Measurements from ENCODE around the gene SLC4A8.
"Not testable (repeated sequence)": the region's sequence is repeated elsewhere in the genome, so short reads cannot be mapped to it uniquely, and the experiment has no call there.

The SLC4A8 gene

DNA sequence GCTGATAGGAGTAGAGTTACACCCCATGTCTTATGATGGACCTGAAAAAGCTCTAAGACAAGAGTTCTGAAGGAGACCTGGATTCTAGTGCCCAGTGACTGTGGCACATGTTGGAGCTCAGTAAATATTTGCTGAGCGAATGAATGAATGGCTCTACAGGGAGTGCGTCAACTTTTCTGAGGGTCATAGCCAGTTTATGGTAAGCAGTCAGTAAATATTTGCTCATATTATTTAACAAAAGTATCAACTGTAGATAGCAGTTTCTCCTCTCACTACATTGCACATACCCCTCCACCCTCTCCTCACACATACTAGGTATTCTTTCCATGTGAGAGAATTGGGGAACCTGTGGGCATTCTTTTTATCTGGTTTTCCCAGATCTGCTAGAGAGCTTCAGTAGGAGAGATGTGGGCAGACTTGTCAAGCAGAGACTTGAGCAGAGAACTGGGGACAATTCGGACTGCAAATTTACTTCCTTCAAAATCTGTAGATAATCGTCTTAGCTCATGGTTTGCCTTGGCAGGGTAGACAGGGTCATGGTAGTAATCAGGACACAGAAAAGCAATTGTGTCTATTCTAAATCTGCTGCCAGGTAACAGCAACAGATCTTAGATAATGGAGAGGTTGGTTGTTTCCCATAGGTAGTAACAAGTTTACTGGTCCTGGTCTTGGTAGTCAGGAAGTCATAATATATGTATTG lies 5.7 kb downstream of the SLC4A8 start:
- DNase-seq: no peak

- DNase-seq: no peak
Measured at GRCh38 chr12:51432921-51433320, 8.3 kb downstream of the SLC4A8 start.

GRCh38 chr12:51434305-51434704 lies 9.7 kb downstream of the SLC4A8 start:
- no peak for DNase-seq

GRCh38 chr12:51437431-51437830 lies 12.8 kb downstream of the SLC4A8 start:
- no peak for DNase-seq

DNA sequence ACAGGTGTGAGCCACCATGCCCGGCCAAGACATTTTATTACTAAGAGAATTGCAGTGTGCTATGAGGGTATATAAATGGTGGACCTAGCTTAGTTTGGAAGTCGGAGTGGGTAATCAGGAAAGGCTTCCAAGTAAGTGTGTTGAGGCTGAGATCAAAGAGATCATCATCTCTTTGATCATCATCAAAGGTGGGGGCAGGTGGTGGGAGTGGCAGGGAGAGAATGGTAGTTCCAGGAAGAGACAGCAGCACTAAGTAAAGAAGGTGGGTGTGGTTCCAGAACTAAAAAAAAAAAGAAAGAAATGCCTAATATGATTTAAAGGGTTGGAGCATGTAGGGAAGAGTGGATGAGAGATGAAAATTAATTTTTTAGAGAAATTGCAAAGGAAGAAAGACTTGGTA lies 14.7 kb downstream of the SLC4A8 start:
- no peak for DNase-seq

GRCh38 chr12:51441583-51441982 lies 17.0 kb downstream of the SLC4A8 start:
- no peak for DNase-seq

- no peak for DNase-seq
Measured at GRCh38 chr12:51442324-51442723, 17.7 kb downstream of the SLC4A8 start.

DNA sequence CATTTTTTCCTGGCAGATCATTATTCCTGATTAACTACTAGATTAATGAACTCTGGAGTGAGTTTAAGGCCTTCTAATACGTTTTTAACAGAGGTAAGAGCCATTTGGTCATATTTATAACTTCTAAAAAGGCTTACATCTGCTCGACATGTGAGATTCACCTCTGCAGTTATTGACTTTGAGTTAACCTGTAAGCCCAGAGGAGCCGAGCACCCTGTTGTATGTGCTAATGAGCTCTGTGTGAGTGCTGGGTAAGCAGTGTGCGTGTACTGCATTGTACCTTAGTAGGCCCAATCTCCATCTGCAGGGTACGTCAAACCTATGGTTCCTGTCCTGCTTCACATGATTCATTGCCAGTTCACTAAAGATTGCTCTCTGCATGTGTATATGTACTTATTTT lies 18.9 kb downstream of the SLC4A8 start:
- DNase-seq: no peak

DNA sequence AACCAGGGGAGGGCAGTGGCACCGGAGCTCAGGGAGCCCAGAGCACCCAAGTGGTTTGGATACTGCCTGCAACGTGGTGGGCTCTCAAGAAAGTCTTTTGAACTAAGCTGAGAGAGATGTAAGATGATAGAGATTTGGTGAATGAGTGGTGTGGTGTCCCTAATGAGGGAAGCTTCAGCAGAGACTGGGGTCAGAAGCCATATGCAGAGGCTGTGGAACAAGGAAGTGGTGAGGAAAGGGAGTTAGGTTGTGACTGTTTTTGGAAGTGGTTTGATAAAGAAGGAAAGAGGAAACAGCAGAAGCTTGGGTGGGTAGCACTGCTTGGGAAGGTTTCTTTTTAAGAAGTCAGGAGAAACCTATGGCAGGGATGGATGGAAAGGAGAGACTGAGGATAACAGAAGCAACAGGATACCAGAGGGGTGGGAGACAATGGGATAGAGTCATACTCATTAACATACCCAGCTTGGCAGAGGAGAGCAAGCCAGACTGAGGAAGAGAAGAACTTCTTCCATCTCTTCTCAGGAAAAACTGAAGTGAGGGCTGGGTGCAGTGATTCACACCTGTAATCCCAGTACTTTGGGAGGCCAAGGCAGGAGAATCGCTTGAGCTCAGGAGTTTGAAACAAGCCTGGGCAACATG lies 24.1 kb downstream of the SLC4A8 start:
- no peak for DNase-seq

DNA sequence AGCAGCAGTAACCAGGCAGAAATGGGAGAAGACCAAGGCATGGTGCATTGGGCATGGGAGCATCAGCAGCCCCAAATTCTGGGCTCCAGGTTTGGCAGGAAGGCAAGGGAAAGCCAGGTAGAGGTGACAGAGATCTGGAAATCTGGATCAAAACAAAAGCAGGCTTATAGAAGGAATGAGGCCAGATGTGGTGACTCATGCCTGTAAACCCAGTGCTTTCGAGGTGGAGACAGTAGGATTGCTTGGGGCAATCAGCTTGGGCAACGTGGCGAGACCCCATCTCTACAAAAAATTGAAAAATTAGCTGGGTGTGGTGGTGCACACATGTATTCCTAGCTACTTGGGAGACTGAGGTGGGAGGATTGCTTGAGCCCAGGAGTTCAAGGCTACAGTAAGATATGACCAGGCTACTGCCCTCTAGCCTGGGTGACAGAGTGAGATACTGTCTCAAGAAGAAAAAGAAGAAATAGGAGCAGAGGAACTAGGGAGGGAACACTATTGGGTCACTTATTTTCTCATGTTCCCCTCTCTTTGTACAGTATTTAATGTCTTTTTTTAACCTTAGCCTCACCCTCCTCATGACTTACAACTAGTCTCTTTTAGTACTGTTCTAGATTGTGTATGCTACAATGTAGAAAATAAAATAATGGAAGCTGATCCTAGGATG lies 25.1 kb downstream of the SLC4A8 start:
- no peak for DNase-seq

DNA sequence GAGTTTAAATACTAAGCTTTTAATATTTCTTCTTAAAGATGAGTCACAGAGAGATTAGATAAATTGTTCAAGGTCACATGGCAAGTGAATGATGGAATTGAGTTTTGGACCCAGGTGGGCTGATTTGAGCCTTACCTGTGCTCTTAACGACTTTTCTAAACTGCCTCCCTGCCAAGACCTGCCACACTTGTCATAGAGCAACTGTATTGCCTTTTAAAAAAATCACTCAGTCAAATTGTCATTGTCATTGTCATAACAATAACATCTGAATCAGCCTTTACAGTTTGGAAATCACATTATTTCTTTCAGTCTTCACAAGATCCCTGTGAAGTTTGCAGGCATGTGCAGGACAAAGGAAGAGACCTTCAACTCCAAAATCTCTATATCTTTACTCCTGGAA lies 25.7 kb downstream of the SLC4A8 start:
- no peak for DNase-seq

DNA sequence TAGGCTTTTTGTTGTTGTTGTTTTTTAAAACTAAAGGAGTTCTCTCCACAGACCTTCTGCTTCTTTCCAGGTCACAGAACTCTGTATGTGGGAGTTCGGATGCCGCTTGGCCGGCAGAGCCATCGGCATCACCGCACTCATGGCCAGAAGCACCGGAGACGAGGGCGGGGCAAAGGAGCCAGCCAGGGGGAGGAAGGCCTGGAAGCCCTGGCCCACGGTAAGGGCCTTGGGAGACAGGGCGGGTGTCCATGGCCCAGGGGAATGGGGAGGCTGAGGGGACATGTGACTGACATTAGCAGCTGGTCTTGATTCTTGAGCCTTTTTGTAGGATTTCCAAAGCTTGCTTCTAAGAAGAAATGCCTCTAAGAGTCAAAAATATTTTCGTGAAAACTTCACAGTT lies 26.2 kb downstream of the SLC4A8 start:
- DNase-seq: no peak

GRCh38 chr12:51454016-51454415 lies 29.4 kb downstream of the SLC4A8 start:
- DNase-seq: not testable (repeated sequence)

GRCh38 chr12:51455050-51455449 lies 30.4 kb downstream of the SLC4A8 start:
- DNase-seq: not testable (repeated sequence)

- DNase-seq: no peak
Measured at GRCh38 chr12:51458635-51459034, 34.0 kb downstream of the SLC4A8 start.

DNA sequence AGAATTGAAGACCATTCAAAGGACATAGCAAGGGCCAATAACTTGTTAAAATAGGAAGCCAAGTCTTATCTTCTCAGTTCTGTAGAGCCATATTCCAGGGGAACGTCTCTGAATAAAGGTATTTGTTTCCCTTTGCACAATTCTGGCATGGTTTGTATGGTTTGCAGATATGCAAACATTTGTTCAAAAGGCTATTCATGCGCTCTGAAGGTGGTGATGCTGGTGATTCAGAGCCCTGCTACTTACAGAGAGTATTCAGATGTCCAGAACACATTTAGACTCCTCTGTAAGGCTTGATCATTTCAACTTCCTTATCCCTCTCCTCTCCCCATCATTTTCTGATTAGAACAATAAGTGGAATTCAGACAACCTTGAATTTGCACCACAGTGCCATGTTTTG lies 35.9 kb downstream of the SLC4A8 start:
- DNase-seq: no peak

GRCh38 chr12:51465491-51465890 lies 40.9 kb downstream of the SLC4A8 start:
- DNase-seq: no peak

GRCh38 chr12:51470116-51470515 lies 45.5 kb downstream of the SLC4A8 start:
- no peak for DNase-seq

DNA sequence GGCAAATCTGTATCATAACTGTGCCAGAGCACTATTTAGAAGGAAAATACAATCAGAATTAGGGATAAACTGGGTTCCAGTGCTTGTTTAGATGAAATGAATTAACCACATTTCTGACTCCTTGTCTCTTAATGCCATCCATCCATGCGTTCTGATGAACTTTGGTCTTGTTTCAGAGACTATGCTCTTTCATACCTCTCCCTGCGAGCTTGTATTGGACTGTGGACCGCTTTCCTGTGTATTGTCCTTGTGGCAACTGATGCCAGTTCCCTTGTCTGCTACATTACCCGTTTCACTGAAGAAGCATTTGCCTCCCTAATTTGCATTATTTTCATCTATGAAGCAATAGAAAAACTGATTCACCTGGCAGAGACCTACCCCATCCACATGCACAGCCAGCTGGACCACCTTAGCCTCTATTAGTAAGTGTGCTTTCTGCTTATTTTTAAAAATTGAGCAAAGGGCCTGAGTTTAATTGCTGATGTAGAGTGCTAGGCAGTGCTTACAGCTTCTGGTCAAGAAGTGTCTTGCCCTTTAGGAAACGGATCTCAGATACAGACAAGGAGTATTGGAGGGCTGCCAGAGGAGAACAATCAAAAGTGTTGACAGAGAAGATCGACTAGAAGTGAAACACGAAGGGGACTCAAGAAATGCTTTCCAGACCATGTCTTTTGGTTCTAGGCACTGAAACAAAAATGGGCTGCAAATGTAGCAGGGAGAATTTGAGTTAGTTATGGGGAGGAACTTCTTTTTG lies 46.7 kb downstream of the SLC4A8 start:
- DNase-seq: no peak

- DNase-seq: no peak
Measured at GRCh38 chr12:51472984-51473383, 48.4 kb downstream of the SLC4A8 start.

DNA sequence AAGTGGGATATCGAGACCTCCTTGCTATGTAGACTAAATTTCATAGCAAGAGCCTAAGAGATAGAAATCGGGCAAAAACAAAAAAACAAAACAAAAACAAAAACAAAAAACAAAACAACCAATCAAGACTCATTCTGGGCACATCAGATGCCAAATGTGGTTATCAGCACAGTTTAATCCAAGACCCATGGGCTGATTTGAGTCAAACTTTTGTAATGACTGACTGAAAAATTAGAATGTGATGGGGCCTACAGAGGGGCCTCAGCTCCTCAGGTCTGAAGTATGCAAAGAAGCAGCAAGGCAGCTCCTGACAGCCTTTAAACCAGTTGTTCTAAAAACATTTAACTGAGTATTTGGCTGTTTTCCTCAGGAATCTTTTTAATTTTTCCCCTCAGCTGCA lies 49.3 kb downstream of the SLC4A8 start:
- no peak for DNase-seq

- DNase-seq: no peak
Measured at GRCh38 chr12:51475543-51475942, 50.9 kb downstream of the SLC4A8 start.

- no peak for DNase-seq
Measured at GRCh38 chr12:51480978-51481377, 56.3 kb downstream of the SLC4A8 start.
